Measurements from ENCODE around the gene CHST1.

- TF ChIP-seq RAD21 (IDR thresholded peaks at IDR 0.05; ENCODE audit: low read depth) (no peak), YY1 (IDR thresholded peaks at IDR 0.05; ENCODE audit: low read depth) (no peak), TEAD4 (IDR thresholded peaks at IDR 0.05) (no peak), EP300 (IDR thresholded peaks at IDR 0.05; ENCODE audit: borderline replicate concordance) (no peak), TCF12 (IDR thresholded peaks at IDR 0.05; ENCODE audit: low read depth) (no peak), CEBPB (IDR thresholded peaks at IDR 0.05) (no peak), EGR1 (IDR thresholded peaks at IDR 0.05) (no peak), TAF1 (IDR thresholded peaks at IDR 0.05; ENCODE audit: low read depth) (no peak), CREB1 (IDR thresholded peaks at IDR 0.05; ENCODE audit: low read depth) (no peak), ZBTB7A (IDR thresholded peaks at IDR 0.05; ENCODE audit: low read depth) (no peak), NFIC (IDR thresholded peaks at IDR 0.05) (no peak)
- TF ChIP-seq, protein P1, sequence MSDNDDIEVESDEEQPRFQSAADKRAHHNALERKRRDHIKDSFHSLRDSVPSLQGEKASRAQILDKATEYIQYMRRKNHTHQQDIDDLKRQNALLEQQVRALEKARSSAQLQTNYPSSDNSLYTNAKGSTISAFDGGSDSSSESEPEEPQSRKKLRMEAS (IDR thresholded peaks at IDR 0.05): no peak
- TF ChIP-seq, protein P2, sequence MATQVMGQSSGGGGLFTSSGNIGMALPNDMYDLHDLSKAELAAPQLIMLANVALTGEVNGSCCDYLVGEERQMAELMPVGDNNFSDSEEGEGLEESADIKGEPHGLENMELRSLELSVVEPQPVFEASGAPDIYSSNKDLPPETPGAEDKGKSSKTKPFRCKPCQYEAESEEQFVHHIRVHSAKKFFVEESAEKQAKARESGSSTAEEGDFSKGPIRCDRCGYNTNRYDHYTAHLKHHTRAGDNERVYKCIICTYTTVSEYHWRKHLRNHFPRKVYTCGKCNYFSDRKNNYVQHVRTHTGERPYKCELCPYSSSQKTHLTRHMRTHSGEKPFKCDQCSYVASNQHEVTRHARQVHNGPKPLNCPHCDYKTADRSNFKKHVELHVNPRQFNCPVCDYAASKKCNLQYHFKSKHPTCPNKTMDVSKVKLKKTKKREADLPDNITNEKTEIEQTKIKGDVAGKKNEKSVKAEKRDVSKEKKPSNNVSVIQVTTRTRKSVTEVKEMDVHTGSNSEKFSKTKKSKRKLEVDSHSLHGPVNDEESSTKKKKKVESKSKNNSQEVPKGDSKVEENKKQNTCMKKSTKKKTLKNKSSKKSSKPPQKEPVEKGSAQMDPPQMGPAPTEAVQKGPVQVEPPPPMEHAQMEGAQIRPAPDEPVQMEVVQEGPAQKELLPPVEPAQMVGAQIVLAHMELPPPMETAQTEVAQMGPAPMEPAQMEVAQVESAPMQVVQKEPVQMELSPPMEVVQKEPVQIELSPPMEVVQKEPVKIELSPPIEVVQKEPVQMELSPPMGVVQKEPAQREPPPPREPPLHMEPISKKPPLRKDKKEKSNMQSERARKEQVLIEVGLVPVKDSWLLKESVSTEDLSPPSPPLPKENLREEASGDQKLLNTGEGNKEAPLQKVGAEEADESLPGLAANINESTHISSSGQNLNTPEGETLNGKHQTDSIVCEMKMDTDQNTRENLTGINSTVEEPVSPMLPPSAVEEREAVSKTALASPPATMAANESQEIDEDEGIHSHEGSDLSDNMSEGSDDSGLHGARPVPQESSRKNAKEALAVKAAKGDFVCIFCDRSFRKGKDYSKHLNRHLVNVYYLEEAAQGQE (IDR thresholded peaks at IDR 0.05; ENCODE audit: low read depth): no peak
Observed at GRCh38 chr11:45609902-45610301, 55.5 kb downstream of the CHST1 start.

Measured in Ishikawa (cell line).